Effector CD4-positive, alpha-beta T cell (primary cell): ENCODE measurements around the gene CCL11. TPM values are rescaled to one million over a fixed set of nuclear protein-coding genes. Genes with fewer than 3 reads are reported as not detected.

Source experiments
- DNase-seq: peaks from one replicate; pipeline ENCODE4 v3.0.0-alpha.2; 2020
- total RNA-seq: gene quantifications from one replicate; lab custom pipeline; 2026; lab: John Stamatoyannopoulos, UW

The CCL11 gene
- not detected for total RNA-seq

DNA sequence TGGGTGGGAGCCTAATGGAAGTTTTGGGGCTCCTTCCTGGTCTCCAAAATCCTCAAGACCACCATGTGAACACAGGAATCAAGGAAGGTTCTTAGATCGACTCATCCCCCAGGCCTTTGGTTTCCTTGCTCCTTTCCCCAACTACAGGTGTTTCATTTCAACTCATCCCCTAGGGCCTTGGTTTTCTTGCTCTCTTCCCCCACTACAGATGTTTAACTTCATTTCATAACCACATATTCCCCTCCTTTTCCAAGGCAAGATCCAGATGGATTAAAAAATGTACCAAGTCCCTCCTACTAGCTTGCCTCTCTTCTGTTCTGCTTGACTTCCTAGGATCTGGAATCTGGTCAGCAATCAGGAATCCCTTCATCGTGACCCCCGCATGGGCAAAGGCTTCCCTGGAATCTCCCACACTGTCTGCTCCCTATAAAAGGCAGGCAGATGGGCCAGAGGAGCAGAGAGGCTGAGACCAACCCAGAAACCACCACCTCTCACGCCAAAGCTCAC is at the start of gene CCL11:
Gene CCL11 (plus strand): TSS at position 457 of the 507 bp plus-strand sequence. CDS start 67 bp downstream, outside the sequence.
- no peak for DNase-seq

DNA sequence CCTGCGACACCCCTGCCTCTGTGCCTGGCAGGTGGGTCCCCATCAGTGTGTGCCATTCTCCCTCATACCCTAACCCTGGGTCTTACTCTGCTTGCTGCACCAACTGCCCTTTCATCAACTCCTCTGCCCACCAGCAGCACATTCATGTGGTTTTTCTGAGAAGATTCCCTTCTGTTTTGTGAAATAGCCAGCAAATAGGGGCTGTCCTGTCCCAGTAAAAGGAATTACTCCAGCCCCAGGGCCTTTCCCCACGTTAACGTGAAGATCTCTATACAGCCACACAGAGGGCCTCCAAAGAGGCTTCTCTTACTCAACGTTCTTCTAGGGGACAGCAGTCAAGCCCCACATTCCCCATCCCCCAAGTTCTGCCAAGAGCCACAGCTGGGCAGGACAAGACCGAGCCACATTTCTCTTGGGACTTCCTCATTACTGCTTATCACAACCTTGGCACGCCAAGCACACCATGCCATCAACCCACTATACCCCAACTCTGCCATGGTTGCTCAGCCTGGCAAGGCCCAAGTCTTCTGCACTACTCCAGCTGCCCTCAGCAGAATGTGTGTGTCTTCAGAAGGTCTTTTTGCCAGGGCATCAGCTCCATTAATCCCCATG is 49.2 kb upstream of the CCL11 start:
- no peak for DNase-seq

DNA sequence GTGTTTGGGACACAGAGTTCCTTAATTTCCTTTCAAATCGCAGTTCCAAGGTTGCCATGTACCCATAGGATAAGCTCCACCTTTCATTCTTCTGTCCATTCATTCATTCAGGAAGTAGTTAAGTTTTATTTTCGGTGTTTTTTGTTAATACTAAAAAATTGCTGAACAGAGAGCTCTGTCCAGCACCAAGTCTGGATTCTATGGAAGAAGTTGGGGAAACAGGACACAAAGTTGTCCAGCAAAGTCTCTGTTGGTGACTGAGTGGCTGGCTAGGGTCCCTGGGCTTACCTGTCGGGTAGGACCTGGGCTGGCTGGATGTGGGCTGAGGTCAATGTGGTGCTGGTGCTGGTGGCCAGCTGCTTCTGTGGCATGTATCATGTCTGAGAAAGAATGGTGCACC is 48.1 kb upstream of the CCL11 start:
- DNase-seq = no peak

DNA sequence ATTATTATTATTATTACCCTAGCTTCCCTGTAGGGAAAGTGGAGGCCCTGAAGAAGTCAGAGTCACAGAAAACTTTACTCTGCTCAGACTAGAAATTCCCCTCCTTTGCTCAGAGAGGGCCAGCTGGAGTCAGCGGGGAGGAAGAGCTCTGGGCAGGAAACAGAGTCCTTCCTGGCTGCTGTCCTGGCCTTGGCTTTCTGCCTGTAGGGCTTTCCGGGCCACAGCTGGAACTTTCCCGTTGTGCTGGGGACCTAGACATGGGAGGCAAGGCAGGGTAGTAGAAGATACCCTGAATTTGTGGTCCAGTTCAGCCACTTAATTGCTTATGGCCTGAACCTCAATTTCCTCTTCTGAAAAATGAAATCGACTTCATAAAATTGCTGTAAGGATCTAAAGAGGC is 44.5 kb upstream of the CCL11 start:
- DNase-seq = no peak

DNA sequence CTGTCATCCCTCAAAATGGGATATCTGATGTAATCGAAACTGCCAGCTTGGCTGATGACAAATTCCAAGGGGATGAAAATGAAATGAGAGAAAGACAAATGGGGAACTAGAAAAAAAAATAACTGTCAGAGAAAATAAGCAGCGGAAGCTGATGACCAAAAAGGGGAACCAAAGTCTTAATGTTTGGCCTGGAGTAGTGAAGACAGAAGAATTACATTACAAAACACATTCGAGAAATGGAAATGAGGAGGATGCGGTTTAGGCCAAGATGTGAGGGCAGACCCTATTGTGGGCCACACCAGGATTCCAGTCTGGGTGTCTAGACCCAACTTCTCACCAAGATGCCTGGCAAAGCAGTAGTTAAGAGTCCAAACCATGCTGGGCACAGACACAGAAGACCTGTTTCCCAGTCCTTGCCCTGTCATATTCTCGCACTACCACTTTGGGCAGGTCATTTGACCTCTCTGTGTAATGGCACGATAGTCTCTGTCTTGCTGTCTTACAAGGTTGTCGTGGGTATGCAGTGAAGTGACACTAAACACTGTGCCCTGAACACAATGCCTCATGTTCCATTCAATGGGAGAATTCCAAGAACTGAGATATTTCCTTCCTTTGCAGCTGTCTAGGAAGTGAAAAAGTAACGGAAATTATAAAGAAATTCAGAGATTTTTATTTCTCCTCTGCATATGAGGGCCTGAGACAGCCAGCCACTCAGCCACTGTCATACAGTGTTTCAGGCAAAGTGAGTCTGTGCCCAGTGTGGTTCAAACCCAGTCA is 42.8 kb upstream of the CCL11 start:
- no peak for DNase-seq

DNA sequence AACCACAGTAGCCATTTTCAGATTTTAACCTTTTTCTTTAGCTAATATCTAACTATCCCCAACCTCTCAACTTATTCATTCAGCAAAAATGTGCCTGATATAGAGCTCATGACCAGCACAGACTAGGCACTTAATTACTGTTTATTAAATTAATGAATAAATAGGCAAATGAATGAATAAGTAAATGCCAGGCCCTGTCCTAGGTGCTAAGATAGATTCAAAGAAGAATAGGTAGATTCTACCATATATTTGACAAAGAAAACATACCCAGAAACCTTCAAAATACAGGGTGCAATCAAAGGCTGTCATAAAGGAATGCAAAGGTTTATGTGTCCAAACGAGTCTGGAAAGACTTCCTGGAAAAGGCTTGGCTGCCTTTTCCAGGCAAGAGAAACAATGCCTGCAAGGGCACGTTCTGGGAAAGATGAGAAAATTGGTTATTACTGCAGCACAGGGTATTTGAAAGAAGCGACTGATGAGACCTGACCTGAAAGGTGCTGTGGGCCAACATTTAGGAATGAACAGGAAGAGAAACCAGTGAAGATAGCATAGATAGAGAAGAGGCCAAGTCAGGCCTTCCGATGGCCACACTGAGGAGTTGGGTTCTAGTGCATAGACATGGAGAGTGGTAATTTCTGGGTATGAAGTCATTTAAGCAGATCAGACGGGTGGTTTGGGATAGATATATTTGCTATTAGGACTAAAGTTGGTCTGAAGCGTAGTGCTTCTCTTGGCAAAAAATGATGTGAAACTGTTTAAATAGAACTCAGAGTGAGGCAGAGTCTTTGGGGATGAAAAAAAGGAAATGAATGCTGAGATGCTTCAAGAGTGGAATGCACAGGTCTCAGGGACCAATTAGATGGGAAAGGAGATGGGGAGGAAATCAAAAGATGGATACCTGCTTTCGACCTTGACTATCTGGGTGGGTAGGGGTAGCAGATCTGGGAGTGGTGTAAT is 41.9 kb upstream of the CCL11 start:
- no peak for DNase-seq

DNA sequence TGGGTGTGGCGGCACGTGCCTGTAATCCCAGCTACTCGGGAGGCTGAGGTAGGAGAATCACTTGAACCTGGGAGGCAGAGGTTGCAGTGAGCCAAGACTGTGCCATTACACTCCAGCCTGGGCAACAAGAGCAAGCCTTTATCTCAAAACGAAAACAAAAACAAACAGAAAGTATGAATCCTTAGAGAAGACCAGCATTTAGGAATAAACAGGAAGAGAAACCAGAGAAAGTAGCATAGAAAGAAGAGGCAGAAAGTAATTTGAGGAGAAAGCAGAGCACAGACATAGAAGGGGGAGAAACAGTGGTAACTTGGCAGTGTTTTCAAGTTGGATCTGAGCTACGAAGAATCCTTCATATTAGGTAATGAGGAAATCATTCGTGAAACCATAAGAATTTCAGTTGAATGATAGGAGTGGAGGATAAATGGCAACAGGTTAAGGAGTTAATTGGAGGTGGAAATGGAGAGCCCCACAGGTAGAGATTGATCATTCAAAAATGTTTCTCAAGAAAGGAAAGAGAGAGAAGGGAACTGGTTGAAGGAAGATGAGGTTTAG is 40.1 kb upstream of the CCL11 start:
- no peak for DNase-seq

DNA sequence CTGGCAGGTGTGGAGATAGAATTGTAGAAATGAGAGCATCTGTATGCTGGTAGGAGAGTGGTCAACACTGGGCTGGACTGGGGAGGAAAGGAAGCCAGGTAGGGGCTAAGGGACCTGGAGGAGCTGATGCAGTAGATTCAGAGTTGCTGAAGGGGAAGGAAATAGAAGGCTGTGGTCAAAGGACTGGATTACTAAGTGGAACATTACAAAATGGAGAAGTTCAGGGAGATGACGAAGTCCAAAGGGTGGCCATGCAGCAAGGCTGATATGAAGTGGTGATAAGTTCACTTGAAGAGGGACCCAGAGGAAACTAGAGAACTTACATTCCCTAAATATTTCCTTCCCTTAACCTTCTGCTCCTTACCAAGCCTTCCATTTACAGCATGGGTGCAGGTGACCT is 39.1 kb upstream of the CCL11 start:
- DNase-seq = no peak

DNA sequence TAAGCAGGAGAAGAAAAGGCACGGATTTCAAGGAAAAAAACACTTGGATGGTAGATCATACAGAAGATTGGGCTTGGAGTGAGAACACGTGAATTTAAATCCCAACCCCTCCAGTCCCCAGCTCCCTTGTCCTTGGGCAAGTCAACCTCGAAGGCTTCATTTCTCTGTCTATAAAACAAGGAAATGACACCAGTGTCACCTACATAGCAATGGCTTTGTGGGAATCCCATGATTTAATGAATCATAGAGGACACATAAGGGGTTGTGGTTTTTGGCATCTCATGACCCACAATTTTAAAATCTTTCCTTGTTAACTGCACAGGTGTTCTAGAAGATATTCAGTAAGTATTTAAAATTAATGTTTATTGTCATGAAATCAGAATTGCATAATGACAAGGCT is 38.7 kb upstream of the CCL11 start:
- DNase-seq = no peak

DNA sequence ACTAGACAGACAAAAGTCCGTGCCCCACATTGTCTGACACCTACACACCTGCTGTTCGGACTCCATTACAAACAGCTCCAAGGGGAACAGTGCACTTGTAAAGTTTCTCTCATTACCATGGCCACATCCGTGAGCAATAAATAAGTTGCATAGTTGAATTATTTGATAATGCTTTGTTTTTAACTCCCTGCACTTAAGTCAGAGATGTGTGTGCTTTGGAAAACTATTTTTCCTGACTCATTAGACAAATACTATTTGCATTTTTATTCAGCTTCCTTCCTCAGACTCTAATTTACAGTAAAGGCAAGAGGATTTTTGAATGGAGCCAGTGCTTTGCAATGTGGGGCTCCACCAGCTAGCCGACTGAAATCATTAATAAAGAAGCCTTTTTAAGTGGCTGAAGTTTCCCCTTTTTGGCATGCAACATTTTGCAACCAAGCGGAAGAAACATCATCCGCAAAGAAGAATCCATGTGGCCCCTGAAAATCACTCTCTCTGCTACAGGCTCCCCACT is 37.0 kb upstream of the CCL11 start:
- DNase-seq = no peak

DNA sequence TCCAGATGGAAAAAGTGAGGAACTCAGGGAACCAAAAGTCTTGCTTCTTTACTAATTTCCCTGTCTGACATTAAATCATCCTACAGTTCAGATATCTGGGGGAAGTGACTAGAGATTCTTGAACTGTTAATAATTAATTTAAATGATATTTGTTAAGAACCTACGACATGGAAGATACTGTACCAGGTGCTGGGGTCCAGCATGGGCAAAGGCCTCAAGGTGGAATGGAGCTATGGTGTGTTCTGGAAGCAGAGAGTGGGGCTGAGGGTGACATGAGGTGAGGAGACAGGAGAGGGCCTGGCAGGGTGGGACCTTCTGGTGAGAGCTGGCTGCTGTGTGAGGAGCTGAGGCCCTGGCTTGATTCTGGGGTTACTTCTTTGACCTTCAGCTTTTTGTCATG is 36.5 kb upstream of the CCL11 start:
- no peak for DNase-seq

DNA sequence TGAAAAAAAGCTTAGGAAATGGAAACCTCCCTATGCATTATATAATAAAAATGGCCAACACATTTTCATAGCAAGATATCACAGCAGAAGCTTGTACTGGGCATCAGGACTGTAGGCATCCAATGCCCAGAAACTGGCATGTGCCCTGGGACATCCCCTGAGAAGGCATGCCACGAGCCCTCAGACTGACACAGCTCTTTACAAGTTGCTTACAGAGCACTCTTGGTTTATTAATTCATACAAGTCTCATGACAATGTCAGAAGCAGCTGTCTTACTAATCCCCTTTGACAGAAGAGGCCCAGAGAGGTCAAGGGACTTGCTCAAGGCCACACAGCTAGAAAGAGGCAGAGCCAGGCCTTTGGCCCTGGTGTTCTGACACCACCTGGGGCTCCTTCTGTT is 36.1 kb upstream of the CCL11 start:
- no peak for DNase-seq

DNA sequence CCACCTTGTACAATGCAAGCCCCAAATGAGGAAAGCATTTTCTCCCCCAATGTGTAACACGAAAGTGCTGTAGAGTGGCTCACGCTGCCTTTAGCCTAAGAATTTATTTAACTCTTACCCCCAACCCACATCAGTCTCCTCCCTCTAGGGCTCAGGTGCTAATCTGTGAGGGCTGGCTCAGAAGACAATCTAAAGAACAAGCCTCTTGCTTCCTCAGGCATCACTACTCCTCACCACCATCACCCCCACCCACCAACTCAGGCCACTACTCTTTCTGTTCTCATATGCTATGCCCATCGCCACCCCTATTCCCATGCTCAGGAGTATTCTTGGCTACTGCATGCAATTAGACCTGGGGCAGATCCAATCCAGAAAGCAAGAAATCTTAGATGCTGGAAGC is 34.4 kb upstream of the CCL11 start:
- DNase-seq = no peak

DNA sequence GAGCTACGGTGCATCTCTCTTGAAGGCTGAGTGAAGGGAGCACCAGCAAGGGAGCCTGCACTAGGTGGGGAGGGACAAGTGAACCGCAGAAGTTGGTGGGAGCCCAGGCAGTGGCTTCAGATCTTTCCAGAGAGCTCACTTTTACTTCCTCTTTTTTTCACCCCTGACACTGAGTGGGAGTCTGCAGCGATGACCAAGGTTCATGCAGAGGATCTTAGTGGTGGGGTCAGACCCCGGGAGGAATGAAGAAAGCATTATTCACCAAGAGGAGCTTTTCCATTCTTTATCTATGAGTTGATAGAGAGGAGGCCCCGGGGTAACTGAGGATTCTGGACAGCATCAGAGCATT is 33.5 kb upstream of the CCL11 start:
- no peak for DNase-seq

DNA sequence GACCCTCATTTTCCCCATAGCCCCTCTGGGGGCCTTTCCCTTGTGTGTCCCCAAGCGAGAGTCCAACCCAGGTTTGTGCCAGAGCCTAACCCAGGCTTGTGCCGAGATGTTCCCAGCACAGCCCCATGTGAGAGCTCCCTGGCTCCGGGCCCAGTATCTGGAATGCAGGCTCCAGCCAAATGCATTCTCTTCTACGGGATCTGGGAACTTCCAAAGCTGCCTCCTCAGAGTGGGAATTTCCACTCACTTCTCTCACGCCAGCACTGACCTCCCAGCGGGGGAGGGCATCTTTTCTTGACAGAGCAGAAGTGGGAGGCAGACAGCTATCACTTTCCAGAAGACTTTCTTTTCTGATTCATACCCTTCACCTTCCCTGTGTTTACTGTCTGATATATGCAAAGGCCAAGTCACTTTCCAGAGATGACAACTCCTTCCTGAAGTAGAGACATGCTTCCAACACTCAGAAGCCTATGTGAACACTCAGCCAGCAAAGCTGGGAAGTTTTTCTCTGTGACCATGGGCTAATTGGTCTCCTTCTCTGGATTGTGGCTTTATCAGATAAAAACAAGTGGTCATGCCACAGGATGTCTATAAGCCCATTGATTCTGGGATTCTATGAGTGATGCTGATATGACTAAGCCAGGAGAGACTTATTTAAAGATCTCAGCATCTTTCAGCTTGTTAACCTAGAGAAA is 33.0 kb upstream of the CCL11 start:
- no peak for DNase-seq

DNA sequence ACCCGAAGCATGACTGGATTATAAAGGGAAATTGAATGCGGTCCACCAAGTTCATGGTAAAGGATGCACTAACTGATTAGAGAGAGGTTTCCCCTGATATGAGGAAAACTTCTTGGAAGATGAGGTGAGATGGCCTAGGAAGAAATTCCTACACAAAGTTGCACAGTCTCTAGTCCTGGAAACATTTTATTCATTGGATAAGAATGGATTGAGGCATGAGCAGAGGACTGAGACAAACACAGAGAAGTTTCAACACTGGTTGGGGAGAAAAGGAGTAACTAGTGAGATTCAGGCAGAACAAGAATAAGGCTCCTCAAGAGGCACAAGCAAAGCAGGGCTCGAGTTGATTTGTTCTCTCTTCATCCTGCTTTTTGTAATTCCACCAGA is 32.4 kb upstream of the CCL11 start:
- DNase-seq = no peak

DNA sequence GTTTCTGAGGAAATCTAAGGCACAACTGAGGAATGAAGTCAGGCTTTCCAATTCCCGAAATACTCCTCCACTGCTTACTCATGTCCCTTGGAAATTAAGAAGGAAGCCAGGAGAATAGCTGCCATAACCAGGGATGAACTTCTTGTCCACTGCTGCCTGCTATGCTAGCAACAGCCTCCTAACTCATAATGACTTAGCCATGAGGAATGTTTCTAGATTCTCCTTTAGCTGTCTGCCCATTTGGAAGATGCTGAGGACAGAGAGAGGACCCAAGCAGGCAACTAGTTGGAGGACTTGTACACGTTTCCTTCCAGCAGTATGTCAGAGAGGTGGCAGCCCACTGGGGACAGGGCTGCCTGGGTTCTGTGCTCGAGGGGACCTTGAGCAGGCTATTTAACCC is 31.4 kb upstream of the CCL11 start:
- DNase-seq = no peak

DNA sequence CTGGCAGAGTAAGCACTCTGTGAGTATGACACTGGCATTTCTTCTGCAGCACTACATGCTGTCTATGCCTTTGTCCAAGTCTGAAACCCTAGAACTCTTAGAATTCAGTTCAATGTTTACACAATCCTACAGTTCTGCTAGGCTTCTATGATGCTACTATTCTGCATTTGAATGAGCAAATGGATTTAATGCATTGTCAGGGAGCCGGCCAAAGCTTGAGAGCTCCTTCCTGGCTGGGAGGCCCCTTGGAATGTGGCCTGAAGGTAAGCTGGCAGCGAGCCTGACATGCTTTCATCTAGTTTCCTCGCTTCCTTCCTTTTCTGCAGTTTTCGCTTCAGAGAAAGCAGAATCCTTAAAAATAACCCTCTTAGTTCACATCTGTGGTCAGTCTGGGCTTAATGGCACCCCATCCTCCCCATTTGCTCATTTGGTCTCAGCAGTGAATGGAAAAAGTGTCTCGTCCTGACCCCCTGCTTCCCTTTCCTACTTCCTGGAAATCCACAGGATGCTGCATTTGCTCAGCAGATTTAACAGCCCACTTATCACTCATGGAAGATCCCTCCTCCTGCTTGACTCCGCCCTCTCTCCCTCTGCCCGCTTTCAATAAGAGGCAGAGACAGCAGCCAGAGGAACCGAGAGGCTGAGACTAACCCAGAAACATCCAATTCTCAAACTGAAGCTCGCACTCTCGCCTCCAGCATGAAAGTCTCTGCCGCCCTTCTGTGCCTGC is 30.7 kb upstream of the CCL11 start, which contains the start of gene CCL2:
Gene CCL2 (plus strand): TSS at position 635 of the 730 bp plus-strand sequence. CDS start 65 bp downstream, at position 700.
- DNase-seq = no peak

DNA sequence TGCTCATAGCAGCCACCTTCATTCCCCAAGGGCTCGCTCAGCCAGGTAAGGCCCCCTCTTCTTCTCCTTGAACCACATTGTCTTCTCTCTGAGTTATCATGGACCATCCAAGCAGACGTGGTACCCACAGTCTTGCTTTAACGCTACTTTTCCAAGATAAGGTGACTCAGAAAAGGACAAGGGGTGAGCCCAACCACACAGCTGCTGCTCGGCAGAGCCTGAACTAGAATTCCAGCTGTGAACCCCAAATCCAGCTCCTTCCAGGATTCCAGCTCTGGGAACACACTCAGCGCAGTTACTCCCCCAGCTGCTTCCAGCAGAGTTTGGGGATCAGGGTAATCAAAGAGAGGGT is 30.2 kb upstream of the CCL11 start:
- no peak for DNase-seq

DNA sequence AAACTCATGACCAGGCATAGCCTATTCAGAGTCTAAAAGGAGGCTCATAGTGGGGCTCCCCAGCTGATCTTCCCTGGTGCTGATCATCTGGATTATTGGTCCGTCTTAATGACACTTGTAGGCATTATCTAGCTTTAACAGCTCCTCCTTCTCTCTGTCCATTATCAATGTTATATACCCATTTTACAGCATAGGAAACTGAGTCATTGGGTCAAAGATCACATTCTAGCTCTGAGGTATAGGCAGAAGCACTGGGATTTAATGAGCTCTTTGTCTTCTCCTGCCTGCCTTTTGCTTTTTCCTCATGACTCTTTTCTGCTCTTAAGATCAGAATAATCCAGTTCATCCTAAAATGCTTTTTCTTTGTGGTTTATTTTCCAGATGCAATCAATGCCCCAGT is 29.7 kb upstream of the CCL11 start:
- no peak for DNase-seq

DNA sequence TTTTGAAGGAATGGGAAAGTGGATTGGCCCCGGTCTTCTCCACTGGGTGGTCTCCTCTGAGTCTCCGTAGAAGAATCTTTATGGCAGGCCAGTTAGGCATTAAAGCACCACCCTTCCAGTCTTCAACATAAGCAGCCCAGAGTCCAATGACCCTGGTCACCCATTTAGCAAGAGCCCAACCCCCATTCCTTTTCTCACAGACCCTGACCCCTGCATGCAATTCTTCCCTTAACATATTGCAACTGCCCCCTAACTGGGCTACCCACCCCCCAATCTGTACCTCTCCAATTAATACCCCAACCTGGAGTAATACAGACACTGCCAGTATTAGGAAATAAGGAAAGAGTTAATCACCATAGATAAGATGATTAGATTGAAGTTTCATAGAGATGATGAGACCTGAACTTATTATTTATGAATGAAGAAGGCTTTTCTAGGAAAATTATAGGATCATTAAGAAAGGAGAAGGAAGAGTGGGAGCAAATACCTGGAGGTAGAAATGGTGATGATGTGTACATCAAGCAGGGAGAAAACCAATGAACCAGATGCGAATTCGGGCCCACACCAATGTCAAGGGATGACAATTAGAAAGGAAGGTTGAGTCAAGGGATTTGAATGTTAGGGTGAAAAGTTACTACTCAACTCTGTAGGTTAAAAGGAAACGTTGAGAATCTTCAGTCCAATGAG is 28.1 kb upstream of the CCL11 start:
- no peak for DNase-seq
